GM11168 (cell line): ENCODE results near the gene ATP9A.
"Not testable (repeated sequence)": the region's sequence is repeated elsewhere in the genome, so short reads cannot be mapped to it uniquely, and the experiment has no call there.

ENCODE experiments used
- in situ Hi-C: fragments of 300-500 bp; cut with MboI; formaldehyde crosslinking; loops from one replicate; pipeline ENCODE4 v1.12.0; 2022; ENCODE audit warnings: low sequenced_read_pairs; ENCODE audit not compliant: unreplicated experiment

ATP9A gene

GRCh38 chr20:51697096-51697826 is 70.9 kb downstream of the ATP9A start:
- in situ Hi-C loops, result no loop called here

DNA sequence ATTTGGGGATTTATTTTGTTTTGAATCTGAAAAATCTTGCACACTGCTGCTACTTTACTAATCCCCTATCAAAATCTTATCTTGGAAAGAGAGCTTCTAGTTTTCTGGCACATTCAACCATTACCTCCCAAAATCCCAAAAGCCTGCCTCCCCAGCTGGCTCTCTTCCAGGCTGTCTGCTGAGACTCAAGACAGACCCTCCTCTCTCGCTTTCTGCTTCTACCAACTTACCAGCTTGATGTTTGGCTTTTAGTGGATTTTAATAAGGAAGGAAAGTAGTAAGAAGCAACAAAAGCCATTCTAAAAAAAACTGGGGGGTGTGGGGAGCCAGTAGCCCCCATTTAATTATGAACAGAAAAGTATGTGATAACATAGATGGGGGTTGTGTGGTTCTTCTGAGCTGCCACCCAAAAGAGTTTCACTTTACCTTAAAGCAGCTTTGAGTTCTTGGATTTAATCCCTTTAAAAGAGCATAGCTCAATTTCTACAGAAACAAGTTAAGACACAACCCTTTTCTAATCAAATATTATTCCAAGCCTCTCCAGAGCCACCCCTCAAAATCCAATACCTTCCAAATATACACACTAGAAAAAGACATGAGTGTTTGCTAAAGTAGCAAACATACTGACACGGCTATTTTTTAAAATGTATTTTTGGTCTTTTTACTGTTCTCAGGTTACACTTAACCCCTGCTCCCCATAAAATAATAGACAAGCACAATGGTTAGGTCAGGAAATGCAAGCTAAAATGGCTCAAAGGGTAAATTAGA is 71.7 kb downstream of the ATP9A start:
- in situ Hi-C loops, result no loop called here

GRCh38 chr20:51695574-51696303 is 72.5 kb downstream of the ATP9A start:
- in situ Hi-C loops, result no loop called here

GRCh38 chr20:51692806-51693400 is 75.3 kb downstream of the ATP9A start:
- in situ Hi-C loops, result no loop called here

- in situ Hi-C loops, result no loop called here
Measured at GRCh38 chr20:51691703-51692102, 76.5 kb downstream of the ATP9A start.

GRCh38 chr20:51688600-51689244 is 79.5 kb downstream of the ATP9A start:
- in situ Hi-C loops, result no loop called here

DNA sequence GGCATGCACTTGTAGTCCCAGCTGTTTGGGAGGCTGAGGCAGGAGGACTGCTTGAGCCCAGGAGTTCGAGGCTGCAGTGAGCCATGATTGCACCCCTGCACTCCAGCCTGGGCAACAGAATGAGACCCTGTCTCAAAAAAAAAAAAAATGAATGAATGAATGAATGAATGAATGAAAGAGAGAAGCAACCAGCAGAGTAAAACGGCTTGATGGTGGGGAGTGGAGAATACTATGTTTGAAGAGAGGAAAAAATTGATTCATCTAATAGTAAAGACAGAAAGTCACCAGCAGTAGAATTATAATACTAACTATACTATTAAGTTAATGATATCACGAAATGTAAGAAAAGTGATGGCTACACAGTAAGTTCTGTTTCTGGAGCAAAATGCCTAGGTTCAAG is 80.6 kb downstream of the ATP9A start:
- in situ Hi-C loops, result no loop called here

- in situ Hi-C loops, result no loop called here
Measured at GRCh38 chr20:51687108-51687507, 81.1 kb downstream of the ATP9A start.

DNA sequence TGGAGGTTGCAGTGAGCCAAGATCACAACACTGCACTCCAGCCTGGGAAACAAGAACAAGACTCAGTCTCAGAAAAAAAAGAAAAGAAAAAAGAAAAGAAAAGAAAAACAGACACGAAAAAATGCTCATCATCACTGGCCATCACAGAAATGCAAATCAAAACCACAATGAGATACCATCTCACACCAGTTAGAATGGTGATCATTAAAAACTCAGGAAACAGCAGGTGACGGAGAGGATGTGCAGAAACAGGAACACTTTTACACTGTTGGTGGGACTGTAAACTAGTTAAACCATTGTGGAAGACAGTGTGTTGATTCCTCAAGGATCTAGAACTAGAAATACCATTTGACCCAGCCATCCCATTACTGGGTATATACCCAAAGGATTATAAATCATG is 82.7 kb downstream of the ATP9A start:
- in situ Hi-C loops, result not testable (repeated sequence)

- in situ Hi-C loops, result no loop called here
Measured at GRCh38 chr20:51680067-51680749, 88.0 kb downstream of the ATP9A start.

- in situ Hi-C loops, result no loop called here
Measured at GRCh38 chr20:51679254-51679921, 88.8 kb downstream of the ATP9A start.

- in situ Hi-C loops, result no loop called here
Measured at GRCh38 chr20:51678026-51678697, 90.0 kb downstream of the ATP9A start.

DNA sequence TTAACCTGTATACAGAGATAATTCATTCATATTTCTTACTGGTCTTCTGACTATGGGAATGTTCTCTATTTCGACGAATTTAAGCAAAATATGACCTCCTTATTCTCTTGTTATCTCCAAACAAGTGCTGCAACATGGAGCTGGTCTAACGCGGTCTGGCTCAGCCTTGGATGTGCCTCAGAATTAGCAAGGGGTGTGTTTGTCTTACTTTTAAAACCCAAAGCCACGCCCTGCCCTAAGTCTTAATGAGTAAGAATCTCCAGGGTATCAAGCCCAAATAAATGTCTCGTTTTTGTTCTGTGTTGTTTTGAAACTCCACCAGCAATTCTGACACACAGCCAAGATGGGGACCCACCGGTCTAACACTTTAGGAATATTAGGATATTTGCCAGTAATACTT is 99.2 kb downstream of the ATP9A start:
- in situ Hi-C loops, result no loop called here

- in situ Hi-C loops, result no loop called here
Measured at GRCh38 chr20:51668515-51668914, 99.7 kb downstream of the ATP9A start.

- in situ Hi-C loops, result no loop called here
Measured at GRCh38 chr20:51667491-51667890, 100.7 kb downstream of the ATP9A start.

DNA sequence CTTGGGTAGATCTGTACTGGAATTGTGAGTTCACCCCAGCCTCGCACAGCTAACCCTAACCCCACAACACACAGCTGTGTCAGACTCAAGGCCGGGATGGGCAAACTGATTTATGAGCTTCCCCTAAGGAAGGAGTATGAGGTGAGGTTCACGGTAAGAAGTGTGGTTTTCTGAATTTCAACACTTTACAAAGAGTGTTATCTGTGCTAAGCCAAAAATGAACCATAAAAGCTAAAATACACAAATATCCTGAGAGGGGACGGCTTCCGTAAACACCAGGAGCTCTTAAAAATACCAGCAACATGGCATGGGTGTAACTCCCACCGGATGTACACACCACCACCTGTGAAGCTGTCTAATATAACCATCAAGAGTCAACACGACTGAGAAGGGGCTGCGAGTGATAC is 101.2 kb downstream of the ATP9A start:
- in situ Hi-C loops, result no loop called here

DNA sequence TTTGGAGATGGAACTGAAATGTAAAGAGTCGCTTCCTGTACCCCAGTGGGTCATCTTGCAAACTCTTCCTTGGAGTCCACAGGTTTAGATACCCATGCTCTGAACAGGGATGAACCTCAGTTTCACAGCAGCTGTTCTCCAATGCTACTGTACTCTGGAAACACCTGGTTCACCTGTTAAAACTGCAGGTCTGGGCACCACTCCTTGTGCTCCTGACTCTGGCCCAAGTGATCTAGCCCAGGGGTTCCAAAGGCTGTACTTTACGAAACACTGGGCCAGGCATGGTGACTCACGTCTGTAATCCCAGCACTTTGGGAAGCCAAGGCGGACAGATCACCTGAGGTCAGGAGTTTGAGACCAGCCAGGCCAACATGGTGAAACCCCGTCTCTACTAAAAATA is 102.1 kb downstream of the ATP9A start:
- in situ Hi-C loops, result no loop called here

DNA sequence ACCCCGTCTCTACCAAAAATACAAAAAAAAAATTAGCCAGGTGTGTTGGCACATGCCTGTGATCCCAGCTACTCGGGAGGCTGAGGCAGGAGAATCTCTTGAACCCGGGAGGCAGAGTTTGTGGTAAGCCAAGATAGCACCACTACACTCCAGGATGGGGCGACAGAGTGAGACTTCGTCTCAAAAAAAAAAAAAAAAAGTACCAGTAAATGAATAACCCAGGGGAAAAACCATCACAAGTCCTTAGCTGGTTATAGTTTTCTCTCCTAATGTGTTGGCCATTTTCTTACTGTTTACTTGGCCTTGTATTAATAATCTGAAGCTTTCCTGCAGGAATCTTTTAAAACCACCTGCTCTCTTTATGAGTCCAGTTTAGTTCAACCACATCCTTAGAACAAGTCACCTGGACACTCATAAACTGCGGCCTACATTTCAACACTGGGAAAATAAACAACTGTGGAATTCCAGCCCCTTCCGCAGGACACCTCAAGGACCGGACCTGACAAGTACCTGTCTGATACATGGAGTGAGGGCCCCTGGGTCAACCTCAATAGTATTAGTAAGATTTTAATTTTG is 102.6 kb downstream of the ATP9A start:
- in situ Hi-C loops, result no loop called here
